HCT116 (cell line): ENCODE data around the gene CLN3.

Source experiments
- EZH2 ChIP-seq: fragments of 200-600 bp; sonication (generic); IDR thresholded peaks from 2 replicates; pipeline ENCODE4 v1.6.1; 2017; ENCODE audit warnings: antibody characterized with exemption, mixed run types
- EZH2phosphoT487 ChIP-seq: fragments of 200-600 bp; IDR thresholded peaks from 2 replicates; pipeline ENCODE4 v1.6.1; 2018; ENCODE audit warnings: antibody characterized with exemption, borderline replicate concordance
- POLR2A ChIP-seq: IDR thresholded peaks from 2 replicates; pipeline ENCODE4 v1.7.0; 2011; ENCODE audit warnings: borderline replicate concordance; ENCODE audit not compliant: insufficient read depth, insufficient read length; ENCODE audit errors: extremely low read depth
- TCF7L2 ChIP-seq: IDR thresholded peaks from 2 replicates; pipeline ENCODE4 v1.7.0; 2011; ENCODE audit warnings: borderline replicate concordance, inconsistent platforms; ENCODE audit not compliant: insufficient read depth, insufficient read length; ENCODE audit errors: extremely low read depth
- YY1 ChIP-seq: IDR thresholded peaks from 2 replicates; pipeline ENCODE4 v1.6.1; 2011; ENCODE audit warnings: low read length, low read depth, moderate library complexity, mild to moderate bottlenecking; ENCODE audit not compliant: insufficient replicate concordance; ENCODE audit errors: extremely low read depth
- TF ChIP-seq, protein P1 (sequence below), 3 experiments: fragments of 200-600 bp in 1 of 3; sonication (generic) in 1 of 3; IDR thresholded peaks in 2 of 3; conservative IDR thresholded peaks in 1 of 3; 2 replicates each; pipeline ENCODE4 v1.5.1; 2012 to 2017; ENCODE audit warnings: low read depth in 2 of 3, low read length in 2 of 3, antibody characterized with exemption in 1 of 3, borderline replicate concordance in 1 of 3, control low read depth in 1 of 3, mild to moderate bottlenecking in 1 of 3, mixed read lengths in 1 of 3, mixed run types in 1 of 3, moderate library complexity in 1 of 3; ENCODE audit not compliant: insufficient read depth in 1 of 3
- TF ChIP-seq, protein P2 (sequence below): IDR thresholded peaks from 2 replicates; pipeline ENCODE4 v1.6.1; 2012

DNA sequence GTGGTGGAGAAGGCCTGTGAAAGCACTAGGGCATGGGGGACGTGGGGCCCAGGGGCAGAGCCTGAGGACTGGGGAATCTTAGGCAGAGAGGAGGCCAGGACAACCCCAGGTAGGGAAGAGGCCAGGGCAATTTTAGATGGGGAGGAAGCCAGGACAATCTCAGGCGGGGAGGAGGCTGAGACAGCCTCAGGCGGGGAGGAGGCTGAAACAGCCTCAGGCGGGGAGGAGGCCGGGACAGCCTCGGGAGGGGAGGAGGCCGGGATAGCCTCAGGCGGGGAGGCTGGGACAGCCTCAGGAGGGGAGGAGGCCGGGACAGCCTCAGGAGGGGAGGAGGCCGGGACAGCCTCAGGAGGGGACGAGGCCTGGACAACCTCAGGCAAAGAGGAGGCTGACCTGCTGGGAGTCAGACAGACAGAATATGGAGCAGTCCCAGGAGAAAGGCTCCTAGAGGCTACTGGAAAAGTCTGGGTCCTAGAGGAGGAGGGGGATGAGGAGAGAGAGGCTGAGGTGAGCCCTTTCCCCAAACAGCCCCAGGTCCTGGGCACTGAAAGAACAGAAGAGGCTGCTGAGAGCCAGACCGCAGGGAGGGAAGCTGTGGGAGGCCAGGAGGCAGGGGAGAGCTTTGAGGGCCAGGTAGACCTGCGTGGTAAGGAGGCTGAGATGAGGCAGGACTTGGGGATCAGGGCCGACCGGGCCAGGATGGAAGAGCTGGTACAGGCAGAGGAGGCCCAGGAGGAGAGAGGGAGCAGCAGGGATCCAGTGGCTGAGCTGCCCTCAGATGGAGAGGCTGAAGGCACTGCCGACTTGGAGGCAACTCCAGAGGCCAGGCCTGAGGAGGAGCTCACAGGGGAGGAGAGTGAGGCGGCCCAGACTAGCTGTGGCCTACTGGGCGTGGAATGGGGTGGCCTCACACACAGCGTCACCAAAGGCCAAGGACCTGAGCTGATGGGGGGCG lies 4.2 kb upstream of the CLN3 start:
- TF ChIP-seq, protein P1, sequence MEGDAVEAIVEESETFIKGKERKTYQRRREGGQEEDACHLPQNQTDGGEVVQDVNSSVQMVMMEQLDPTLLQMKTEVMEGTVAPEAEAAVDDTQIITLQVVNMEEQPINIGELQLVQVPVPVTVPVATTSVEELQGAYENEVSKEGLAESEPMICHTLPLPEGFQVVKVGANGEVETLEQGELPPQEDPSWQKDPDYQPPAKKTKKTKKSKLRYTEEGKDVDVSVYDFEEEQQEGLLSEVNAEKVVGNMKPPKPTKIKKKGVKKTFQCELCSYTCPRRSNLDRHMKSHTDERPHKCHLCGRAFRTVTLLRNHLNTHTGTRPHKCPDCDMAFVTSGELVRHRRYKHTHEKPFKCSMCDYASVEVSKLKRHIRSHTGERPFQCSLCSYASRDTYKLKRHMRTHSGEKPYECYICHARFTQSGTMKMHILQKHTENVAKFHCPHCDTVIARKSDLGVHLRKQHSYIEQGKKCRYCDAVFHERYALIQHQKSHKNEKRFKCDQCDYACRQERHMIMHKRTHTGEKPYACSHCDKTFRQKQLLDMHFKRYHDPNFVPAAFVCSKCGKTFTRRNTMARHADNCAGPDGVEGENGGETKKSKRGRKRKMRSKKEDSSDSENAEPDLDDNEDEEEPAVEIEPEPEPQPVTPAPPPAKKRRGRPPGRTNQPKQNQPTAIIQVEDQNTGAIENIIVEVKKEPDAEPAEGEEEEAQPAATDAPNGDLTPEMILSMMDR (IDR thresholded peaks at IDR 0.05 in 2 of 3, conservative IDR thresholded peaks at IDR 0.05 in 1 of 3; ENCODE audit: borderline replicate concordance in 1 of 3, insufficient read depth in 1 of 3, low read depth in 2 of 3, low read length in 2 of 3), result no peak
- TF ChIP-seq EZH2phosphoT487, result no peak
- TF ChIP-seq, protein P2, sequence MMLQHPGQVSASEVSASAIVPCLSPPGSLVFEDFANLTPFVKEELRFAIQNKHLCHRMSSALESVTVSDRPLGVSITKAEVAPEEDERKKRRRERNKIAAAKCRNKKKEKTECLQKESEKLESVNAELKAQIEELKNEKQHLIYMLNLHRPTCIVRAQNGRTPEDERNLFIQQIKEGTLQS, result no peak
- no peak for TF ChIP-seq POLR2A
- TF ChIP-seq TCF7L2, result no peak
- TF ChIP-seq YY1, result no peak
- TF ChIP-seq EZH2, result no peak
